ENCODE results near the gene DNAH5.
"Not testable (repeated sequence)": the region's sequence is repeated elsewhere in the genome, so short reads cannot be mapped to it uniquely, and the experiment has no call there.

The DNAH5 gene

DNA sequence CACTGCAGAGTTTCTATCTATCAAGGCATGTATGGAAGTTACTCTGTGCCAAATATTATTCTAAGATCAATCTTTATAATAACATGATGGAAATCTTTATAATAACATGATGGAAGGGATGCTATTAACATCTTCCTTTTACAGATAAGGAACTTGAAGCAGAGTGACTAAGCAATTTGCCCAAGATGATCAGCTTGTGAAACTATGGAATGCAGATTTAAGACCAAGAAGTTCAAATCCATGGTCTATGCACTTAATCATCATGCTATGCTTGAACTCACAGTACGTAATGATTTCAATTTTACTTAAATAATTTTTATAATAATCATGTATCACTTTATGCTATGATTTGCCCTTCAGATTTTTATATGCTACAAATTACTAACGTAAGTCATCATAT, 123.1 kb downstream of the DNAH5 start:
- DNase-seq: no peak

DNA sequence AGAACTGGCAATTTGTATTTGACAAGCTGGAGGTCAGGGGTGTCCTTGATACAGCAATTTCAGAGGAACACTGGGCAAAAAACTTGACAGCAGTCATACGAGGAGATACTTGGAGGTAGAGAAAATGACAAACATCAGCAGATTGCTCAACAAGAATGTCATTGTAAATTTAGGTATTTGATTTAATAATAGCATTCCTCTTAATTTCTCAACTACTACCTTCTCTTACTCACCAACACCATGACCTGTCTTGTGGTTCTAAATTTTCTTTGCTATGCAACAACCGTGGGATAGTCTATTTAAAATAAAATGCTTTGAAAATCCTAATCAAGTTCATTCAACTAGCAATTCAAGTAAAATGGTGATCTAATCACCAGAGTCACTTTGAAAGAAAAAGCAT, 128.4 kb downstream of the DNAH5 start:
- no peak for DNase-seq

DNA sequence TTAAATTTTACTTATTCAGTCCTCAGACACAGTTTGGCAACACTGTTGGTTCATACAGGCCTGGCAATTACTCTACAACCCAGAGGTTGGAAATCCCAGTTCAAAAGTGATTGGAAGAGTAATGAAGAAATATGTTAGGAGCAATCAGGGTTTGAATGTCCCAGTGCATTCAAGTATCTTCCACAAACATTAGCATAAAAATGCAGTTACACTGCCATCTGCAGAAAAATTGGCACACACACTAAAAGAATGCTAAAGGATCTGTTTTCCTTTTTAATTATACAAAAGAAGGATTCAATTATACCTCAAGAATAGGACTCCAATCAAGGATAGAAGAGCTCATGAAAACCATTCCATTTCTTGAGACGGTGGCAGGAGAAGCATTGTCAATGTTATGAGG, 130.2 kb downstream of the DNAH5 start:
- no peak for DNase-seq

DNA sequence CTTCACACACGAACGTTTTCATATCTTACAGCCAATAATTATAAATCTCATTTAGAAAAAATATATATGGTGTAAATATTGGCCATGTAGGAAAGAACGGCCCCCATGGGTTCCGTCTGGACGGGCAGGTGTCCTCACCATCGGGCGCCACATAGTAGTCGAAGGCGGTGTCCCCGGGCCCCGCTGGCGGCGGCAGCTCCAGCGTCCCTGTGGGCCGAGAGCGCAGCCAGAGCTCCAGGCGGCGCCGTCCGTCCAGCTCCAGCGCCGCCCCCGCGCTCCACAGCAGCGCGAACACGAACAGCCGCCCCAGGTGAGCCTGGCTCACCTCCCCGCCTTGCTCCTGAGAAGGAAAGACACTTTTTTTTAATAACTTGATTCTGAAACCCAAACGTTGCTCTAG, 134.6 kb downstream of the DNAH5 start:
- DNase-seq: no peak

DNA sequence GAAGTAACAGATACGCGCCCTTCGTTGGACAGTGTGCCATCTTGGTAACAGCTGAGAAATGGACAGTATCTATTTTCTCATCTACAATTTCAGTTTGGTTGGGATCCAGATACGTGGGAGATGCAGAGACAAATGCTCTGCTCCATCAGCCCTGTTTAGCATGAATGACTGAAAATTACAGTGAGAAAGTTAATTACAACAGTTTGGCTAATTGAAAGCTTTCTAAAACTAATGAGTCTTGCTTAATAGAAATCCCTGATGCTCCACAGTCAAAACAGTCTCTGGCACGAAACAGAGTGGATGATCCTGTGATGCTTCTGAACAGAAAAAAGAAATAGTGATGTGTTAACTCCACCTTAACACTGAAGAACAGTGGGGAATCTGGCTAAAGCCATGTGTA, 140.2 kb downstream of the DNAH5 start:
- no peak for DNase-seq

DNA sequence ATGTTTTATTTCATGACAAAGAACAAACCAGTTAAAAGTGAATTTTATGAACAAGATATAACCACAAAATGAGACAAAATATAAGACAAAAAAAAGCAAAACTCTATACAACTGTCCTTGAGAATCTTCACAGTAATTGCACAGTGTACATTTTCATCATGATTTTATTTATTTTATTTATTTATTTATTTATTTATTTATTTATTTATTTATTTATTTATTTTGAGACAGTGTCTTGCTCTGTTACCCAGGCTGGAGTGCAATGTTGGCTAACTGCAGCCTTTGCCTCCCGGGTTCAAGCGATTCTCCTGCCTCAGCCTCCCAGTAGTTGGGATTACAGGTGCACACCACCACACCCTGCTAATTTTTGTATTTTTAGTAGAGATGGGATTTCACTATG, 145.9 kb downstream of the DNAH5 start:
- DNase-seq: not testable (repeated sequence)

DNA sequence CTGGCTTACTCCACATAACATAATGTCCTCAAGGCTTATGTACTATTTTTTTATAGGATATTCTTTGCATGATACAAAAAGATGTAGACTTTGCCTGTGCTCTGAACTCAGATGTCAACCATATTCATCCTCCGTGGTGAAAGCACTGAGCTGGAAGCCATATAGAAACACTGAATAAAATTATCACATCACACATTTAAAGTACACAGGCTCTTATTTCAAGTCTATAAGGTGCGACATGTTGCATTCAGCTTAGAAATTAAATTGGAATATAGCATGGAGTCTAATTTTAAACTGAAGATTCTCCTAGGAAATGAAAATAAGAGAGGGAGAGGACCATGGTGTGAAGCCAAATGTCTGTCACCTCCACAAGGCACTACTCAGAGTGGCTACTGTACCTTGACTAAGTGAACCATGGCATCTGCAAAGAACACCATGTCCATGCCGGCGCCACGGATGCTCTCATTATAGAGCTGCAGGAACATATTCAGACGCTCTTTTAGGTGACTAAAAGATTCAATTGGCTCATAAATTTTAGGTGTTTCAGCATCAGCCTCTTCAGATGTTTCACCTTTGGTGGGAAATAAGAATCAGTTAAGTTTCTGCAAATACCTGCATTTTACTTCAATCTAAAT, 158.6 kb downstream of the DNAH5 start:
- DNase-seq: no peak

DNA sequence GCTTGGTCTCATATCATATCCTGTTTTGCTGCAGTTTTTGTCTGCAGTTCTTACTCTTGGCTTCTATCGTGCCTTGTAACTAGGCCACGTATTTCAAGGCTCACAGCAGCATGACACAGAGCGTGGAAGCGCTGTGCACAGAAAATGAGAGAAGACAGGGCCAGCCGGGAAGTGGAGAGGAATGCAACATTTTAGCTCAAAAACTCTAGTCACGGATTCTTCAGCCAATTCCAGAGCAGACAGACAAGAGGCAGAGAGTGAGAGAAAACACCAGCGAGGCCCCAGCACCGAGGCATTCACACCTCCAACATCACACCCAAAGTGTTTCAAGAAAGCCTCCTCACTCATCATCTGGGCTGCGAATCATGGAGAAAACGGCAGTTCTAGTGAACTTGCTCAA, 160.8 kb downstream of the DNAH5 start:
- no peak for DNase-seq

DNA sequence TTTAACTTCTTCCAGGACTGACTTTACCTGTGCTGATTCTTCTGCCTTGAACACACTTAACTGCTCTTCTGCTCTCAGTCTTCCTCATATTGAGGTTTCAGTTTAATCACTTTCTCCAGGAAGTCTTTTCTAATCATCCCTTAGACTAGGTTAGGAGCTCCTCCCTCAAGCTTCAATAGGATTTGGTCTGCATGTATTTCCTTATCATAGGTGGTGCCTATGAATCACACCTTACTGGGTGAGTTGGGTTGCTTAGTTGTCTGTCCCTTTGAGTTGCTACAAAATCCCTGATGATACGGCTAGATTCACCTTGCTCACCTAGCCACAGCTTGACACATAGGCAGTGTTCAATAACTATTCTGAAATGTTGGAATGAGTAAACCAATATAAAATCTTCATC, 164.4 kb downstream of the DNAH5 start:
- DNase-seq: no peak

DNA sequence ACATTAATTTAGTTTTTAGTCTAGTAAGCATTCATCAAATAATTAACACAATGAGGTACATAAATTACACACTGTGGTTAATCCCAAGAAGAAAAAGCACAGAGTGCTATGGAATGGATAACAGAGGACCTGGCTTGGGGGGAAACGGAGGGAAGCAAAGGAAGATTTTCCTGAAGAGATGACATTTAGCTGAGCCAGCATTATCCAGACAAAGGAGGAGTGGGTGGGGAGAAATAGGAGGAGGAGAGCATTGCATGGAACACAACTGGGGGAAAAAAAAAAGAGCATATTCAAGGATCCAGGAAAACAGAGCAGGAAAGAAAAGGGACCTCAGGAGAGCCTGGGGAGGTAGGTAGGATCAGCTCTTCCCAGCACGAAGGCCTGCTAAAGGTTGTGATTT, 170.8 kb downstream of the DNAH5 start:
- DNase-seq: no peak

DNA sequence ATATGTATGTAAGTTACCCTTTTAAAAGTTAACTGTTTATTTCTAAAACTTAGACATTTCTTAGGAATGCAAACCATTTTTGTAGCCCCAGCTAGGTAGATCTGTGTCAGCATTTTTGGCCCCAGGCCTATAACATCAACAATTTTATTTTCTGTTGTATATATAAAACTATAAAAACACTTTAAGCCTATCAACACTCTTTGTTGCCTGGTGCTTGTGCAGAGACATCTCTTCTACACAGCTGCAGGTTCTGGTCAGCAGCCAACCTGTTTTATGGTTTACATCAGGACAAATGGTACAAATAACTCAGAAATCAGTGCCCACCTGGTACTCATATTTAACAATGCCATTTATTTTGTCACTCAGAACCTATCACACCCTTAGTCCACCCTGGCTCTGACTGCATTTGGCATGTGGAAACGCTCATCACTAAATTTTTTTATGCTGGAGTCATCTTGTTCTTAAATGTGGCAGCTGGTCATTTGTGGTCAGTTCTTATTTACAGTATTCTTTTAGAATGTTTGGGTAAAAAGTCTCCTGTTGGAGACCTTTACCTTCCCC, 173.4 kb downstream of the DNAH5 start:
- DNase-seq: no peak

DNA sequence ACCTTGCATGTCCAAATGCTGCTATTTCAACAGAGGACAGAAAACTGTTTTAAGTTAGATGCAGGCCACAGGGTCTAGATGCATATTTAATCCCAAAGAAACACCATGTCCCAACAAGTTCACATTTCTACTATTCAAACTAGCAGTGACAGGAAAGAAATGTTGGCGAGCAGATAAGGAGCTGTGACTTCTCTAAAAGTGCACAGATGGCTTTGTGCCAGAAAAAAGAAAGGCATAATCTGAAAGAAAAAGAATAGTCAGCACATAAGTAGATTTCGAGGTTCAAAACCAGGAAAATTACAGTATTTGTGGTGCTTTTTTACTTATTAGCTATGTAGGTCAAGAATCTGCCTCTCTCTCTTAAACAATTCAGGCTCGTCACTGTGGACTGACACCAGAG, 178.3 kb downstream of the DNAH5 start:
- no peak for DNase-seq

DNA sequence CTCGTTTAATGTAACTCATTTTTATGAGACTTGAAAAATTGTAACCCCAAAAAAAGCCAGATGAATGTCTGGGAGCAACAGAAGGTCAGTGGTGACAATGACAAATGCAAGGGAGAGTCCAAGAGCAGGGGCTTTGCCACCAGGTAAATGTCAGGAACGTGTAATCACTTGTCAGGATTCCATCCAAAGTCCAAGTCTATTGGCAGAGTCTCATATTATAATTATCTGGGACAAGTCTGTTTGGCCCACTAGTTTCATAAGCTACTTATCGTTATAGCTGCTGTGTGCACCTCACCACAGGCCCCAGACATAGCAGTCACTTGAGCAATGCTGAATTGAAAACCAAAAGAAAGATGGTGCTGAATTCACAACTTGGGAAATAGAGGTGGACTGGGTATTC, 180.8 kb downstream of the DNAH5 start:
- no peak for DNase-seq

DNA sequence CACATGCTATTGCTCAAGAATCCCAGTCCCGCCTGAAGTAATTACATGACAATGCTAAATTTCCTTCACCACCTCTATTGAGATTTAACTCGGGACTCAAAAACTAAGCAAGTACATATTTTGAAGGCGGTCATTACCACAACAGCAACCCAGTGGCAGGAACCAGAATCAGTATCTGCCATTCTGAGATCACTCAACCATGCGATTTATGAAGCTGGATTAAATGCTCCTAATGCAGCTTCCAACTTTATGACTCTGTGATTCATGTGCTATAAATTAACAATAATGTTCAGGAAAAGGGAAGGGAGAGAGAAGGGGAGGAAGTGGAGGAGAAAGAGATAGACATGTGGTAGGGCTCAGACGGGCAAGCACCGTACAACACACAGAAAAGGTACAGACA, 194.7 kb downstream of the DNAH5 start:
- DNase-seq: no peak

DNA sequence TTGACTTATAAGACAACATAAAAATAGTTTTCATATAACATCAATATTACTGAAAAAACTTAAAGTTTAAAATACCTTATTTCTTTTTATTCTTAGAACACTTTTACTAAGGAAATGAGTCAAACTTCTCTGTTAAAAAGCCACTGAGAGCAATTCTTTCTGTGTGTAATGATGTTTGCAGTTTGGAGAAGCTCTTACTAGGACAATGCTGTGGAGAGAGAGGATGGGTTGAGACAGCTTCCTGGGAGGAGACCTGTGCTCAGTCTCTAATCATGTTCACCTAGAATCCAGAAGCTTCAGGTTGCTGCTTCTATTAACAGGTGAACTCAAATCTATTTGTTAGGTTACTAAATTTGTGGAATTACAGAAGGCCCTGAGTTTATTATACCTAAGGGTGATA, 198.5 kb downstream of the DNAH5 start:
- DNase-seq: no peak

DNA sequence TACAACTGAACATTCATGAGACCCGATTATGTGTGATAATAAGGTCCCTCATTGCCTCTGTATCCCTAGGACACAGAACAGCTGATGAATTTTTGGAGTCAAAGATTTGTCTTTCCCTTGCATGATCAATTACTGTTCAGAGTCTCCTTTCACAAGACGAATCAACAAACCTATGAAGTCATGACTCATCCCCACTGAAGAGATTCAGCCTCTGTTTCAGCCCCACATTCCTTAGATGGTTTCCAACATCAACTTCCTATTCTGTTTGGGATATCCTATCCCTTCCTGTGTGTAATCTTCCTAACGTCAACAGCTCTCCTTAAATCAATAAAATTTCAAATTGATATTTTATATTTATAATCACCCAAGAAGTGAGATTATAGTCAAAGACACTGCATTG, 199.0 kb downstream of the DNAH5 start:
- DNase-seq: no peak

DNA sequence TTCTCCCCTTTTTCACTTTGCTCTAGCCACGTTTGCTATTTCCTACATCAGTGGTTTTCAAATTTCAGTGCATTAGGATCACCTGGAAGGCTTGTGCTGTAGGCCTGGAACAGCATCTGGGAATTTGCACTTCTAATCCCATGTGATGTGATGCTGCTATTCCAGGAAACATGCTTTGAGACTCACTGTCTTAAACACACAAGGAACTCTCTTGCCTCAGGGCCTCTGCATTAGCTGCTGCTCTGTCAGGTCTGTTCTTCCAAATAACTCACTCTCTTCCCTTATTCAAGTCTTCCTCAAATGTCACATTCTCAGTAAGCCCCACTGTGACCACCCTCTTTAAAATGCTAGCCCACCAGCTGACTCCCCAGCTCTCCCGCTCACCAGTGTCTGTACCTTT, 204.0 kb downstream of the DNAH5 start:
- no peak for DNase-seq

DNA sequence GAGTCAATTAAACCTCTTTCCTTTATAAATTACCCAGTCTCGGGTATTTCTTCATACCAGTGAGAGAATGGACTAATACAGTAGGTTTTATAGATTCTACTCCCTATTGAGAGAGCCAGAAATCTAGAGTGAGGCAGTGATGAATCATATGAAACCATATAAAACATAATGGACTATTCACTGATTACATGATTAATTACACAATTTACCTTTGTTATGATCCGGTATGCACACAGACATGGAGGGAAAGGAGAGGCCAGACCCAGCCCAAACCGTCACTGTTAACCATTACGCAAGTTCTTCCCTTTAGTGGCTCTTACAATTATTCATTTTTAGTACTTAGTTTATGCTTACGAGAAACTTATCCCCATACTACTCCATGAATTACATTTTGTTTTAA, 205.0 kb downstream of the DNAH5 start:
- no peak for DNase-seq

DNA sequence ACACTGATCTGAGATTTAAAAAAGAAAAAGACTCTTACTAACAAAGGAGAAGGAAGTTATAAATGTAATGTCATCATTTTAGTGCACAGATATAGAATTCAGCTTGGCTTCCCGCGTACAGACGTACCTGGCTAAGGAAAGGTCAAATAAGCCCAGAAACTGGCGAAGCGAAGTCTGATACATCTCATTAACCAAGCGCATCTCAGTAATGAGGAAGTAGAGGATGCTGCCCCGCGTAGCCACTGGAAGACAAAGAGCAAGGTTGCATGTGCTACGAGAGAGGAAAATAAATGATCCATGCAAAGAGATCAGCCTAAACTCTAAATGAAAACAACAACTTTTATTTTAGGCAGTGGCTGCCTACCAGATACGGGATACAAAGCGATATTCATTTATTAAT, 208.8 kb downstream of the DNAH5 start:
- no peak for DNase-seq

DNA sequence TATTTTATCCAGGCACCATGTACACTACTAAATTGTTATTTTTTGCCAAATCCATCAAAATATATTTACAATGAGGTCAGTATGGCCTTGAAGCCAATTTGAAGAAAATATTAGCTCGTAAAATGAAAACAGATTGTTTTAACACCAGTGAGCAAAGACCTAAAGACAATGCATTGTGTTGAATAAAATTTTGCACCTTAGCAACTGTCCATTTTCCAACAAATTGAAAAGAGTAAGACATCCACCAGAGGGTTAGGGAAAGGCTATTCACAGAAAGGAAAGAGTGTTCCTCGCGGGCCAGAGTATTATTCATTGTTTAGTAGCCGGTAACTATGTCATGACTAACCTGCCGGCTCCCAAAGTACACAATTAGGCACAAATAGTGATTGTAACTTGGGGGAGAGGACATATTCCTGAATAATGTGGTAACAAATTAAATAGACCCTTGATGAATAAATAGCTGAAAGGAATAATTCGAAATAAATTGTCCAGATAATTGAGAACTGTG, 213.3 kb downstream of the DNAH5 start:
- no peak for DNase-seq

DNA sequence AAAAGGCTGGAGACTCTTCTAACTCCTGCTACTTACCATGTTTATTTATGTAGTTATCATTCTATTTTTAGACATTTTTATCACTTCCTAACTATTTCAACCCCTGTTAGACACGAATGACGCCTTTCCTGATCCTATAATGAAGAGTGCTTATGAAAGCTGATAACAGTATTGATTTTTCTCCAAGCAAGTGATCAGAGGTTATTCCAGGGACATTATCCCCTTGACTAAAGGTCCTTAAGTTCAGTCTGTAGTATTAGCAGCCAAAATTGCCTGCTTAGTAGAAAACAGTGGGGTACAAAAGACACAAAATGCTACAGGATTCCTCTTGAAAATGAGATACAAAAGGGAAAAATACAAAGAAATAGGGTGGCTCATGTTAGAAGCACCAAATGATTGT, 235.6 kb downstream of the DNAH5 start:
- no peak for DNase-seq

DNA sequence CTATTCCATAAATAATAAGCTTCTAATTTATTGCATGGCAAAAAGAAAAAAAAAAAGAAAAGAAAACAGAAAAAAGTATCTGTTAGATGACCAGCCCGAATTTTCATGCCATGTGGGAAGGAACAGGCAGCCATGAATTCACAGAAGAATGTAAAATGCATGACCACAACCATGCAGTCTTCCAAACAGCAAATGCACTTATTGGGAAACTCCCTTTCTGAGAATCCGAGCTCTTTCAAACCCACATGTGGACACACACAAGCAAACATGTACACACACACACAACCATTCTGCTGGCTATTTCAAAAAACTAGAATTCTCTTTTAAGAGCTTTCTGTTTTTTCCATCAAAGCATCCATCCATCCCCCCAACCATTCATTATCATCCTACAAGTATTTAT, 236.1 kb downstream of the DNAH5 start:
- no peak for DNase-seq

DNA sequence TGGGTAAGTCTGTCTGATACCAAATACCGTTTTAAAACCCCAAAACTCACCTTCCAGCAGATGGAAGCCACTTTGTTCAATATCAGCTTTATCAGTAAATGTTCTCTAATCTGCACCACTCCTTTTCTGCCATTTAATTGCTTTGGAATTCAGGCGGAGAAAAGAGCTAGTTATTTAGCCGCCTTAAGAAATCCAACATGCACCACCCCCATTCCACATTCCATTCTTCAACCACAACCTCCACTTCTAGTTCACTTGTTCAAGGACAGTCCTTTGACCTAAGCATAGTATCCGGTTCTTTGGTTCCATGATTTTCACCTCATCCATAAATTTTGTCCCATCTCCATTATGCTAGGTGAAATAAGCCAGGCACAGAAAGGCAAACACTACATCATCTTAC, 240.1 kb downstream of the DNAH5 start:
- DNase-seq: no peak

DNA sequence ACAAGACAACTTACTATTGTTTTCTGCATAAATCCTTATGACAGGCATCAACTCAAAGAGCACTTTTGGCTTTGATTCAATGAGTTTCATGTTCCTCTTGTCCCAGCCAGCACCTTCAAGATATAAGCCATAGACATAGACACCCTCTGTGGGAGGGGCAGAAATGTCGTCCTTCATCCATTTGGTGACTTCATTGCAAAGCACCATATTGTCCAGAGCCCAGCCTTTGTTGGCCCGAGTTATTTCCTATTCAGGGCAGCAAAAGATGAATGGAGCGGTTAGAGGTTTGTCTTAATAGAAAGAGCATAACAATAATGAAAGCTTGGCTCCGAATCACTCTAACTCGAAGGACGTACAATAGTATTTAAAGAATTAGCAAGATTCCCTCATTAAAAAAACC, 243.9 kb downstream of the DNAH5 start:
- no peak for DNase-seq

DNA sequence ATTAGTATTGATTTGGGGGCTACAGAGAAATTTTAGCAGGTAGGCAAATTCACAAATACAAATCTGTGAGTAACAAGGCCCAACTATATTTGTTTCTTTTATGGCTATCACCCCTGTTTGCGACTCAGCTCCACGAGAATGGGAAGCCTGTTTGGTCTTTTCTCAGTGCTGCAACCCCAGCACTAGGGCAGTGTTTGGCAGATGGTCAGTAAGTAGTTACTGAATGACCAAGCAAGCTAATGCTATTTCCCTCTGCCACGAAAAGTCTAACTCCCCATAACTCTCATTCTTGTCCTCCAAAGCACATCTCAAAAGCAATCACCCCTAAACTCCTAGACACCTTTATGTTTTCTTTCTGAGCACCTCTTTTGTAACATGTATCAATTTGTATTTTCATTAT, 245.6 kb downstream of the DNAH5 start:
- no peak for DNase-seq

All from SHP77 (cell line).